Liver (tissue), 9 donors: ENCODE data around the gene EN1. TPM values are rescaled to one million over a fixed set of nuclear protein-coding genes. Genes with fewer than 3 reads are reported as not detected.

Source experiments
- DNase-seq: peaks from one replicate; pipeline ENCODE4 v3.0.0-alpha.2; 2017; ENCODE audit warnings: low spot score
- H3K27ac ChIP-seq, 2 donors: one replicate each; pipeline ENCODE4 v1.7.0; 2013; ENCODE audit warnings: inconsistent platforms in 2 of 2, low read length in 2 of 2, control low read depth in 1 of 2, low read depth in 1 of 2, mild to moderate bottlenecking in 1 of 2
- H3K27me3 ChIP-seq, 4 donors: one replicate each; pipeline versions ENCODE4 v1.6.1 to v1.7.0; 2013; ENCODE audit warnings: low read length in 3 of 4, inconsistent platforms in 1 of 4, mild to moderate bottlenecking in 1 of 4, moderate library complexity in 1 of 4; ENCODE audit not compliant: control insufficient read depth in 4 of 4, insufficient read depth in 4 of 4
- H3K36me3 ChIP-seq, 4 donors: one replicate each; pipeline versions ENCODE4 v1.6.1 to v1.7.0; 2013; ENCODE audit warnings: low read length in 3 of 4, mild to moderate bottlenecking in 3 of 4, low read depth in 1 of 4, moderate library complexity in 1 of 4; ENCODE audit not compliant: control insufficient read depth in 4 of 4, insufficient read depth in 3 of 4
- H3K4me1 ChIP-seq, 4 donors: one replicate each; pipeline versions ENCODE4 v1.6.1 to v1.7.0; 2013; ENCODE audit warnings: low read length in 3 of 4, mild to moderate bottlenecking in 3 of 4, moderate library complexity in 1 of 4; ENCODE audit not compliant: control insufficient read depth in 4 of 4, insufficient read depth in 4 of 4
- H3K4me3 ChIP-seq, 3 donors: one replicate each; pipeline versions ENCODE4 v1.6.1 to v1.7.0; 2013; ENCODE audit warnings: low read length in 3 of 3, control low read depth in 1 of 3, low read depth in 1 of 3, mild to moderate bottlenecking in 1 of 3
- H3K9ac ChIP-seq, 2 donors: one replicate each; pipeline ENCODE4 v1.7.0; 2013; ENCODE audit warnings: low read length in 2 of 2, mild to moderate bottlenecking in 2 of 2, moderate library complexity in 2 of 2, control low read depth in 1 of 2, low read depth in 1 of 2
- H3K9me3 ChIP-seq, 4 donors: one replicate each; pipeline versions ENCODE4 v1.6.1 to v1.7.0; 2013; ENCODE audit warnings: low read length in 3 of 4; ENCODE audit not compliant: control insufficient read depth in 4 of 4
- CTCF ChIP-seq: fragments of 150-350 bp; IDR thresholded peaks from 2 replicates; pipeline ENCODE4 v1.5.1; 2017; ENCODE audit warnings: improper control_type of control experiment, low read depth, low read length; ENCODE audit not compliant: missing input control
- FOXA1 ChIP-seq: IDR thresholded peaks from 2 replicates; pipeline ENCODE4 v1.6.1; 2016; ENCODE audit warnings: antibody characterized with exemption
- FOXA2 ChIP-seq: IDR thresholded peaks from 2 replicates; pipeline ENCODE4 v1.6.1; 2016; ENCODE audit warnings: antibody characterized with exemption
- HNF4A ChIP-seq, 2 donors: conservative IDR thresholded peaks; 2 replicates each; pipeline ENCODE4 v1.6.1; 2016; ENCODE audit warnings: antibody characterized with exemption in 2 of 2, mild to moderate bottlenecking in 2 of 2
- HNF4G ChIP-seq: IDR thresholded peaks from 2 replicates; pipeline ENCODE4 v1.6.1; 2016; ENCODE audit warnings: antibody characterized with exemption
- JUND ChIP-seq, 2 donors: IDR thresholded peaks; 2 replicates each; pipeline ENCODE4 v1.6.1; 2016; ENCODE audit warnings: antibody characterized with exemption in 2 of 2
- REST ChIP-seq: IDR thresholded peaks from 2 replicates; pipeline ENCODE4 v1.6.1; 2016; ENCODE audit warnings: antibody characterized with exemption, mild to moderate bottlenecking
- RXRA ChIP-seq, 2 donors: IDR thresholded peaks; 2 replicates each; pipeline ENCODE4 v1.6.1; 2017 to 2018; ENCODE audit warnings: antibody characterized with exemption in 2 of 2, mild to moderate bottlenecking in 1 of 2
- SP1 ChIP-seq: IDR thresholded peaks from 2 replicates; pipeline ENCODE4 v1.6.1; 2018; ENCODE audit warnings: antibody characterized with exemption, mild to moderate bottlenecking
- WGBS: extraction: QIAGEN DNeasy Blood & Tissue Kit; methylation state at CpG from one replicate; pipeline ENCODE4 v1.1.7; 2013; 5-methylcytosine and 5-hydroxymethylcytosine counted together
- polyA plus RNA-seq, 2 donors: library from polyadenylated mRNA; stranded (reverse) in 1 of 2; unstranded in 1 of 2; fragments of 200-250 nt in 1 of 2; fragments of >200 nt in 1 of 2; fragmentation: Nextera tagmentation in 1 of 2; extraction: Ambion mirVana in 1 of 2; gene quantifications; one replicate each; pipeline versions ENCODE4 v1.2.1 to v1.2.3, GENCODE V29; 2013 to 2015
- total RNA-seq, 2 donors: library from RNA; depleted of rRNA; stranded (reverse); fragments of >200 nt; gene quantifications; one replicate each; pipeline ENCODE4 v1.2.3, GENCODE V29; 2014
- donor health status: healthy.
- donor health status: healthy.
- donor health status: healthy.
- donor health status: healthy.
- donor health status: healthy.

Gene EN1
- total and polyA plus RNA-seq, 4 donors: not detected

- 16% methylated on average over 5 of the region's 5 CpGs for WGBS
- H3K4me1 ChIP-seq: peaks cover 4 to 24% (median 13%) of the 10 kb centered on the region in 4 donors
- DNase-seq: no peak
Measured at GRCh38 chr2:118860506-118860905, 13.1 kb upstream of the EN1 start.

GRCh38 chr2:118859157-118859770 lies 11.8 kb upstream of the EN1 start:
- DNase-seq: no peak

More at GRCh38 chr2:118860506-118860905, 13.1 kb upstream of the EN1 start:
- no peaks in the 10 kb centered on the region for H3K36me3 ChIP-seq
- no peak overlapping the region for H3K9ac ChIP-seq
- TF ChIP-seq FOXA2: no peak
- no peaks in the 10 kb centered on the region for H3K9me3 ChIP-seq
- peaks cover 5 to 22% (median 19%) of the 10 kb centered on the region in 4 donors for H3K27me3 ChIP-seq
- H3K27ac ChIP-seq: no peak overlapping the region
- no peak overlapping the region for H3K4me3 ChIP-seq

GRCh38 chr2:118858485-118859156 lies 11.2 kb upstream of the EN1 start:
- peaks cover 7 to 30% (median 15%) of the 10 kb centered on the region in 4 donors for H3K4me1 ChIP-seq
- no peak overlapping the region for H3K4me3 ChIP-seq
- H3K27ac ChIP-seq: no peak overlapping the region
- H3K27me3 ChIP-seq: peaks cover 8 to 22% (median 19%) of the 10 kb centered on the region in 4 donors
- H3K9me3 ChIP-seq: no peaks in the 10 kb centered on the region
- no peaks in the 10 kb centered on the region for H3K36me3 ChIP-seq
- no peak for DNase-seq
- H3K9ac ChIP-seq: no peak overlapping the region
- TF ChIP-seq HNF4A (conservative IDR thresholded peaks at IDR 0.05) (no peak), FOXA1 (no peak)
- 6% methylated on average over 40 of the region's 40 CpGs for WGBS

More at GRCh38 chr2:118859157-118859770, 11.8 kb upstream of the EN1 start:
- no peaks in the 10 kb centered on the region for H3K9me3 ChIP-seq
- H3K27ac ChIP-seq: no peak overlapping the region
- H3K9ac ChIP-seq: no peak overlapping the region
- no peak for TF ChIP-seq JUND (IDR thresholded peaks at IDR 0.05)
- no peak for TF ChIP-seq CTCF
- no peak for TF ChIP-seq HNF4G
- TF ChIP-seq SP1: no peak
- TF ChIP-seq RXRA (IDR thresholded peaks at IDR 0.05): no peak
- H3K4me1 ChIP-seq: peaks cover 7 to 30% (median 15%) of the 10 kb centered on the region in 4 donors
- no peak overlapping the region for H3K4me3 ChIP-seq
- H3K36me3 ChIP-seq: no peaks in the 10 kb centered on the region
- WGBS: 4% methylated on average over 26 of the region's 26 CpGs
- peaks cover 8 to 22% (median 19%) of the 10 kb centered on the region in 4 donors for H3K27me3 ChIP-seq

- DNase-seq: no peak
- H3K4me1 ChIP-seq: peaks cover 7 to 33% (median 15%) of the 10 kb centered on the region in 4 donors
- WGBS: 6% methylated on average over 52 of the region's 52 CpGs
- H3K9ac ChIP-seq: no peak overlapping the region
- no peaks in the 10 kb centered on the region for H3K36me3 ChIP-seq
- TF ChIP-seq REST: no peak
- no peak overlapping the region for H3K27ac ChIP-seq
- H3K9me3 ChIP-seq: no peaks in the 10 kb centered on the region
- H3K4me3 ChIP-seq: no peak overlapping the region
- H3K27me3 ChIP-seq: peaks cover 8 to 26% (median 19%) of the 10 kb centered on the region in 4 donors
Measured at GRCh38 chr2:118857677-118858484, 10.4 kb upstream of the EN1 start.
